Astrocyte of the hippocampus (primary cell): ENCODE data around the gene MAN1B1.

Experiments used
- DNase-seq: peaks from one replicate; pipeline ENCODE4 v3.0.0; 2011; ENCODE audit warnings: low read depth, low spot score

The MAN1B1 gene

DNA sequence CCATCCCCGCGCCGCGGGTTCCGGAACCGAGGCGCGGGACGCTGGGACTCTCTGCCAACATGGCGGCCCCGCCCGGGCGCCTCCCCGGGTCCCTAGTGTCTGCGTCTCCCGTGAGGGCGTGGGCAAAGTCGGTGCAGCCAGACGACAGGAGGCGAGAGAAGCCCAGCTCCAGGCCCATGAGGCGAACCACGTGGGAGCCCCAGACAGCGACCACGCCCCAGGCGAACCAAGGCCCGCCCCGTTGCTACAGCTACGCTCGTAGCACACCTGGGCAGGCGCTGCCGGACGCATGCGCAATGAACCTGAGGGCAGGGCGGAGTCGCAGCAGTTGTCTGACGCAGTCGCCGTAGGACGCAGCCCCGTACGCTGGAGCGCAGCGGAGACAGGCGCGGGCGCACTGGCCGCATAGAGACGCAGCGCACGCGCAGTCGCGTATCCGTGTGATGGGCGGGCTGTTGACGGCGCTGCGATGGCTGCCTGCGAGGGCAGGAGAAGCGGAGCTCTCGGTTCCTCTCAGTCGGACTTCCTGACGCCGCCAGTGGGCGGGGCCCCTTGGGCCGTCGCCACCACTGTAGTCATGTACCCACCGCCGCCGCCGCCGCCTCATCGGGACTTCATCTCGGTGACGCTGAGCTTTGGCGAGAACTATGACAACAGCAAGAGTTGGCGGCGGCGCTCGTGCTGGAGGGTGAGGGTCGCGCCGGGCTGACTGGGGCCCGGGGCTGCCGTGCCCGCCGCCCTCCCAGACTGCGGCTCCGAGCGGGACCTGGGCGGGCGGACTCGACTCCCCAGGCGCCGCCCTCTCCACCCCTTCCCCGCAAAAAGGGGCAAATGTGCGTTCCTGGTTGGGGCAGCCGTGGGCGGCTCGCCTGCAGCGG, at the start of gene MAN1B1:
Gene MAN1B1, plus strand, starts transcription at position 455 of the 878 bp plus-strand sequence. Its CDS starts 15 bp downstream, at position 470.
- peak; percentile 100 for DNase-seq

GRCh38 chr9:137037035-137037434, 49.8 kb upstream of the MAN1B1 start:
- DNase-seq, result no peak

DNA sequence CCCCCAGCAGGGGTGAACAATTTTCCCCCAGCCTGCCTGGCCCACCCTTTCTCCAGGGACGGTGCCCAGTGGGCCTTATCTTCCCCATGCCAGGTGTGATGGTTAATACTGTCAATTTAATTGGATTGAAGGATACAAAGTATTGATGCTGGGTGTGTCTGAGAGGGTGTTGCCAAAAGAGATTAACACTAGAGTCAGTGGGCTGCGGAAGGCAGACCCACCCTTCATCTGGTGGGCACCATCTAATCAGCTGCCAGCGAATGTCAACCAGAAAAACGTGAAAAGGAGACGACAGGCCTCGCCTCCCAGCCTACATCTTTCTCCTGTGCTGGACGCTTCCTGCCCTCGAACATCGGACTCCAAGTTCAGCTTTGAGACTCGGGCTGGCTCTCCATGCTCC, 49.3 kb upstream of the MAN1B1 start:
- DNase-seq, result no peak

GRCh38 chr9:137038916-137039315, 47.9 kb upstream of the MAN1B1 start:
- DNase-seq, result no peak

DNA sequence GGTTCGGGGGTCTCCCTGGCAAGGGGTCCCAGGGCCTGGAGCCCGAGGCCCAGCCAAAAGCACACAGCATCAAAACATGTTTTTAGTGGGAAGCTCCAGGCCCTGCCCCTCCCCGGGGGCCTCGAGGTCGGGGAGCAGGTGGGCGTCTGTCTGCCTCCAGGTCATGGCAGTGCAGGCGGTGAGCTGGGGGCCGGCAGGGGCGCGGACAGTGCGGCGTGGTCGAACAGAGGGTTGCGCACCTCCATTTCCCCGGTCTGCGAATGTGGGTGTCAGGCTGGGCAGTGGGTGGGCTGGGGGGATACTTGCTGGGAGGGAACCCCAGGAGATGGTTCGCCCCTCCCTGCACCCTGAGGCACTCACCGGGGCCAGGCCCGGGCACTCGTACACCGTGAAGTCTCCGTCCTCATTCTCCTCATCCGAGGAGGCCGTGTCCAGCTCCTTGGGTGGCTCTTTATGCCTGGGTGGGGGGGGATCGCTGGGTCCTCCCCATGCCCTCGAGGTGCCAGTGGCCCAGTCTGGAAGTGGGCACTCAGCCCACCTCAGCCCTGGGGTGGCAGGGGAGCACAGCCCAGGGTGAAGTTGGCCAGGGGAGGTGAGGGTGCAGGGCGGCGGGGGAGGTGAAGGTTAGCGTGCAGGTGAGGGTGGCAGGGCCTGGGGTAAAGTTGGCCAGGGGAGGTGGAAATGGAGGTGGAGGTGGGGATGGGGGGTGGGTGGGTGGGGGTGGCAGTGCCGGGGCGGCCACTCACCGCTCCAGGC, 47.0 kb upstream of the MAN1B1 start:
- no peak for DNase-seq

- no peak for DNase-seq
These were observed 46.2 kb upstream of the MAN1B1 start for GRCh38 chr9:137040568-137040967.

GRCh38 chr9:137041124-137041523, 45.7 kb upstream of the MAN1B1 start:
- DNase-seq, result no peak

GRCh38 chr9:137042751-137043727, 43.7 kb upstream of the MAN1B1 start:
- DNase-seq, result no peak

DNA sequence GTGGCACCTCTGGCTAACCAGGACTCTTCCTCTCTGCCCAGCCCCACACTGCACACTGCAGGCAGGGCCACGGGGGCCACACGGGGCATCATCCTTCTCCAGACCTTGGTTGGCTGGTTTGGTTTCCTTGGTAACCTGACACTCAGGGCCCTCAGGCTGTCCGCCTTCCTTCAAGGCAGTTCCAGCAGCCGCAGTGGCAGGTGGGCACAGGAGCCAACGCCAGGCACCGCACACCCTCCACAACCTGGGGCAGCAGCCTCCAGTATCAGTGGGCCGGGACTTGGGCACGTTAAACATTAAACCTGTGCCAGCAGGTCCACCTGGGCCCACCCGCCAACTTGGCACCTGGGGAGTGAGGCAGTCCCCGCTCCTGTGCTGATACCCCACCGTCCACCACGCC, 42.7 kb upstream of the MAN1B1 start:
- DNase-seq, result no peak

GRCh38 chr9:137044502-137045177, 42.1 kb upstream of the MAN1B1 start:
- no peak for DNase-seq

- peak; percentile 75 for DNase-seq
These were observed 41.3 kb upstream of the MAN1B1 start for GRCh38 chr9:137045294-137046087.

DNA sequence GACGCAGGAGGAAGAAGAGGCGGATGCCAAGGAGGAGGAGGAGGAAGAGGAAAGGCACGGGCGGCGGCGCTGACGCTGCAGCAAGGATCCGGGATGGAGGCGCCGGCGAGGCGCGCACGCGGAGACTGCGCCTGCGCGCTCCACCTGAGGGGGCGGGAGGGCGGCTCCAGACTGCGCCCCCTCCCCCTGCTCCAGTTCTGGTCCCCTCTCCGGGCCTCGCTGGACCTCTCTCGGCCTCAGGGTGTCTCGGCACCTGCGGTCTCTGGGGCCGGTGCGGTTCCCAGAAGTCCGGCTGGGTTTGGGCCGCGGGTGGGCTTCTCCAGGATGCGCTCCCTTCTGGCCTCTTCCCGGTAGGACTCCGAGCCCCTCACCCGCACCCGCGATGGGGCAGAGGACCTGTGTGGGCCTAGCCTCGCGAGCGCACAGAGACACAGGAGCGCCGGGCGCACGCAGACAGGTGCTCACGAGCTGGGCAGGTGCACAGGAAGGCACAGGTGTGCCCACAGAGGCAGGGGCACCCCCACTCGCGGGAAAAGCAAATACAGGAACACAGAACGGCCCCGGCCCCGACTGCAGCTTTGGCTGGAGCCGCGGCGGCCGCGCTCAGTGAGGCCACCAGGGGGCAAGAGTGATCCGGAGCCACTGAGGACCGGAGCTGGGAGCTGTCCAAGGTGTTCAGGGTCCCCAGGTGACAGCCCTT, 40.5 kb upstream of the MAN1B1 start, which contains the start of gene NPDC1:
Gene NPDC1, minus strand, starts transcription at position 90 of the 700 bp plus-strand sequence. CDS start 188 bp downstream, outside the sequence.
- peak; percentile 93 for DNase-seq

DNA sequence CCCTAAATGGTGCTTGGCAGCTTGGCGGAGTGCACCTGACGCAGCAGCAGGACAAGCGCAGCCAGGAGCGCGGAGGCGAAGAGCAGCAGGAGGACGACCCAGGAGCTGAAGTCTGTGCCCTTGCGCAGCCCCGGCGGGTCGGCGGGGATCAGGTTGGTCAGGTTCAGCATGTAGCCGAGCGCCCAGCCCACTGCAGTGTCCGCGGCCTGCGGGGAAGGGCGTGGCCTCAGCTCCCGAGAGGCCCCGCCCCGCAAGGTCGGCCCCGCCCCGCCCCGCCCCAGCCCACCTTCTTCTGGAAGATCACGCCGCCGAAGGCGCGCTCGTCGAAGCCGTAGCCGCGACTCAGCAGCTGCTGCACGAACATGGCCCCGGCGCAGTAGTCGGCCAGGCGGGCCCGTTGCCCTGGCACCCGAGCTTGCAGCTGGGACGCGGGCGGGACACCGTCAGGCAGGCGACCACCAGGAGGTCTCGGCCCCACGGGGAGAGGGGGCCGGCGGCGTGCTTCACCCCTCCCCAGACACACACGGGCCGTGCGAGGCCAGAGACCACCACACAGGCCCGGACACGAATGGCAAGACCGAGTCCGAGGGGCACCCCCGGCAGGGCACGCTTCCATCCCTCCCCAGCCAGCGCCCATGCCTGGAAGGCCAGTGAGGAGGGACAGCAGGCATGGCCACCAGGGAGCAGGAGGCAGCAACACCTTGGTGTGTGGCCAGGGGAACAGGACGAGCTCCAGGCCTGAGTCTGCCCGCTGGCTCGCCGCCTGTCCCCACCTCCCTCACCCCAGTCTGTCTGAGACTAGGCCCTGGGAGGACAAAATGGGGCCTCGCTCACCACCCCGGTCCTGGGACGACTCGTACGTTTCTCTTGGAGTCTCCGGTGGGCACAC, 37.9 kb upstream of the MAN1B1 start:
- DNase-seq, result no peak

DNA sequence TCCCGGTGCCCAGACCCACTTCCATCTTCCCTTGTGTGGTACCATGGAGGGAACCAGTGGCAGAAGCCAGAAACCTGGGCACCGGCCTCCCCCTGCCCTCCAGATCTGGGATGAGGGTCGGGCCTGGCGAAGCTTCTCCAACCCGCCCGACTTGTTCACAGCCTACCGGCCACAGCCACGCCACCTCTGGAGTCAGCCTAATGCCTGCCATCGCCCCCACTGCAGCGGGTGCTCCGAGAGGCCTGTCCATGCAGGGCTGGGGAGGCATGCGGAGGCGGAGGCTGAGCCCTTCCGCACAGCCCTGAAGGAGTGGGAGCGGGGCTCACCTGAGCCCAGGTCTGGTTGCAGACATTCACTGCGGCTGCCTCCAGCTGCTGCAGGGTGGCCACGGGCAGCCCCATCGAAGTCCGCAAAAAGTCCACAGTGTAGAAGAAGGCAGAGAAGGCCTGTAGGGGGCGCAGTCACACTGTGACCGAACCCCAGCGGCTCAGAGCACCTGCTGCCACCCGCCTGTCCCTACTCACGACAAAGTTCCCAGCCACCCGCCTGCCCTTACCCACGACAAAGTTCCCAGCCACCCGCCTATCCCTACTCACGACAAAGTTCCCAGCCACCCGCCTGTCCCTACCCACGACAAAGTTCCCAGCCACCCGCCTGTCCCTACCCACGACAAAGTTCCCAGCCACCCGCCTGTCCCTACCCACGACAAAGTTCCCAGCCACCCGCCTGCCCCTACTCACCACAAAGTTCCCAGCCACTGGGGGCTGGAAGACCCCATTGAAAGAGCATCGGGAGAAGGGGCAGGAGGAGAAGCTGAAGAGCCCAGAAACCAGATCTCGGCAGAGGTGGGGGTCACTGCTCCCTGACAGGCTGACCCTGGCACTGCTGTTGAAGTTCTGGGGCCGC, 37.0 kb upstream of the MAN1B1 start:
- peak; percentile 78 for DNase-seq

GRCh38 chr9:137050570-137050969, 36.2 kb upstream of the MAN1B1 start:
- DNase-seq, result no peak

- DNase-seq, result no peak
These were observed 35.5 kb upstream of the MAN1B1 start for GRCh38 chr9:137051145-137051724.

DNA sequence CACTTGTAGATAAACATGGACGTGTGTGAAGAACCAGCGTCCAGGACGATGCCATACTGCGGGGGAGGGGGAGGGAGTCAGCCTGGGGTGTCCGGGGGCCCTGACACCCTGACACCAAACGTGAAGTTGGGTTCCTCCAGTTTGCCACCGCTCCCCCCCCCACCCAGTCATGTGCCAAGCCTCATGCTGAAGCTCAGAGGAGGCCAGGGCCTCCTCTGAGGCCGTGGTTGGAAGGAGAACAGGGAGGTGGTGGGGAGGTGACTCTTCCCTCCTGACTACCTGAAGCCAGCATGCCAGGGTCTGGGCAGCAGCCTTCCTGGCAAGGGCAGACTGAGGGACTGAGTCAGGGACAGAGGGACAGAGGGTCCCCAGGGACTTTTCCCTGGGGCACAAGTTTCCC, 34.5 kb upstream of the MAN1B1 start:
- no peak for DNase-seq
